Measurements from ENCODE around the gene NPL. TPM values are rescaled to one million over a fixed set of nuclear protein-coding genes. Genes with fewer than 3 reads are reported as not detected.

NPL gene
- total RNA-seq, 1 donor from 2014 or later = 4.3 TPM

DNA sequence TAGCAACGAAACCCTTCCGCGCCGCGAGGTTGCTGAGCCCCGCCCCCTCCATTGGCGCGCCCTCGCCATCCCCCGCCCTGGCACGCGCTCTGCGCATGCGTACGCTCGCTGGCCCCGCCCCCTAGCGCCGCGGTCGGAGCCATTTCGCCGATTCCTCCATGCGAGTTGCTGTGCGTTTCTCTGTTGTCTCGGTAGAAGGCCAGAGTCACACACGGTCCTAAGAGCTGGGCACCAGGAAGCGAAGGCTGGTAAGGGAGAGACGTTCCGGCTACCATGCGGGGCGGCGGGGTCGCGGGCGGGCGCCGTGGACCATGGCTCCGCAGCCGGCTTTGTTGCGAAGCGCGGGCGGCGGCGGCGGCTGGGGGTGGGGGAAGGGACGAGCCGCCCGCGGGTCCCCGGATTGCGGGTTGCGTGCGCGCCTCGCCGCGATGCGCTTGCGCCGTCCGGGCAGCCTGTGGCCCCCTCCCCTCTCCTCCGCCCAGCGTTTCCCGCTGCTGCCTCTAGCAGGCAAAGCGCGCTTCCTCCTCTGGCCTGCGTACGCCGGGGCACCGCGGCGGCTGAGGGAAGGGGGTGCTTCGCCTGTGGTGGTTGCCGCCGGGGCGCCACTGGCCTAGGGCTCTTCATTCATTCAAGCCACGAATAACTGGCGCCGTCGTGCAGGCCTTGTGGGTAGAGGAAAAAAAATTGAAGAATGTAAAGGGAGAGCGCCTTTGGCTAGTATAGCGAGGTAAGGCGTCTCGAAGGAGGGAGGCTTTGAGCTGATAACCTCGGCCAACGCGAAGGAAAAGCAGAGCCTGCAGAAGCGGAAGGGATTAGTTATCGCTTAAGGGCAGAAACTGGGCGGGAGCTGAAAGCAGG lies 49.9 kb downstream of the NPL start, which contains the start of gene DHX9:
TSS of gene DHX9 (plus strand) at position 139 of the 858 bp plus-strand sequence. CDS start 3,220 bp downstream, outside the sequence.
- TF ChIP-seq, protein P1, sequence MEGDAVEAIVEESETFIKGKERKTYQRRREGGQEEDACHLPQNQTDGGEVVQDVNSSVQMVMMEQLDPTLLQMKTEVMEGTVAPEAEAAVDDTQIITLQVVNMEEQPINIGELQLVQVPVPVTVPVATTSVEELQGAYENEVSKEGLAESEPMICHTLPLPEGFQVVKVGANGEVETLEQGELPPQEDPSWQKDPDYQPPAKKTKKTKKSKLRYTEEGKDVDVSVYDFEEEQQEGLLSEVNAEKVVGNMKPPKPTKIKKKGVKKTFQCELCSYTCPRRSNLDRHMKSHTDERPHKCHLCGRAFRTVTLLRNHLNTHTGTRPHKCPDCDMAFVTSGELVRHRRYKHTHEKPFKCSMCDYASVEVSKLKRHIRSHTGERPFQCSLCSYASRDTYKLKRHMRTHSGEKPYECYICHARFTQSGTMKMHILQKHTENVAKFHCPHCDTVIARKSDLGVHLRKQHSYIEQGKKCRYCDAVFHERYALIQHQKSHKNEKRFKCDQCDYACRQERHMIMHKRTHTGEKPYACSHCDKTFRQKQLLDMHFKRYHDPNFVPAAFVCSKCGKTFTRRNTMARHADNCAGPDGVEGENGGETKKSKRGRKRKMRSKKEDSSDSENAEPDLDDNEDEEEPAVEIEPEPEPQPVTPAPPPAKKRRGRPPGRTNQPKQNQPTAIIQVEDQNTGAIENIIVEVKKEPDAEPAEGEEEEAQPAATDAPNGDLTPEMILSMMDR (IDR thresholded peaks at IDR 0.05) = peak; percentile 55
- peaks cover 34% of the 10 kb centered on the region for H3K4me1 Mint-ChIP-seq (ENCODE audit: low read depth)

DNA sequence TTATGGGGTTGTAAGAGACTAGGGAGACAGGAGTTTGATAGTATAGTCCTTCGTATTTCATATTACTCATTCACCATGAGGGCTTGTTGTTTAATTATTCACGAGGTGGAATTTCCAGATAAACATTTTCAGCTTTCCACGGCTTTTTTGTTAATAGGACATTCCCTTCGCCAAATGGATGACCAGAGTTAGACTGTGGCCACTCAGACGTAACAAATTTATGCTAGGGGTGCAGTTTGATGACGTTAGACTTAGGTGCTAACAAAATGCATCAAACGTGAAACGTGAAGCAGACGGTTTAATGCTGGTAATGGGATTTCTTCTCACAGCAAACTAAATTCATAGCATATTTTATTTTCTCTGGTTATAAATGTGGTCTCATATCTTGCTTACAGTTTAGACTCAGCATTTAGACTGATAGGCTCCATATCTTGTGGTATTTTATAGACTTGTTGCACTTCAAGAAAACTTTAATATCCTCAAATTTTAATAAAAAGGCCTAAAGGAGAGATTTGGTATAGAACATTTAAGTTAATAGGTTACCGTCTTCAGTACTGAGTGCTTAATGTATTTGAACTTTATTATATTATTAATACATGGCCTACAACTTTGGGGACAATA lies 51.9 kb downstream of the NPL start:
- Mint-ChIP-seq H3K9me3 (ENCODE audit: low read depth) (no peaks in the 10 kb centered on the region), H3K27ac (ENCODE audit: unreplicated experiment) (peak overlapping the region; percentile 99), H3K27me3 (ENCODE audit: low read depth) (no peaks in the 10 kb centered on the region), H3K4me3 (ENCODE audit: unreplicated experiment) (peak overlapping the region; percentile 99), H3K4me1 (ENCODE audit: low read depth) (peaks cover 38% of the 10 kb centered on the region), H3K36me3 (ENCODE audit: low read depth) (peaks cover 6% of the 10 kb centered on the region)
- TF ChIP-seq, protein P1 (IDR thresholded peaks at IDR 0.05) = no peak
- DNase-seq (ENCODE audit: low spot score) = no peak

More for the DNA sequence above, 49.9 kb downstream of the NPL start, which contains the start of gene DHX9:
- Mint-ChIP-seq H3K27me3 (ENCODE audit: low read depth) (no peaks in the 10 kb centered on the region), H3K27ac (ENCODE audit: unreplicated experiment) (peak within 1 kb of the TSS; percentile 99), H3K4me3 (ENCODE audit: unreplicated experiment) (peak within 1 kb of the TSS; percentile 99), H3K36me3 (ENCODE audit: low read depth) (peaks cover 5% of the 10 kb centered on the region), H3K9me3 (ENCODE audit: low read depth) (no peaks in the 10 kb centered on the region)
- DNase-seq (ENCODE audit: low spot score) = peak; percentile 94

DNA sequence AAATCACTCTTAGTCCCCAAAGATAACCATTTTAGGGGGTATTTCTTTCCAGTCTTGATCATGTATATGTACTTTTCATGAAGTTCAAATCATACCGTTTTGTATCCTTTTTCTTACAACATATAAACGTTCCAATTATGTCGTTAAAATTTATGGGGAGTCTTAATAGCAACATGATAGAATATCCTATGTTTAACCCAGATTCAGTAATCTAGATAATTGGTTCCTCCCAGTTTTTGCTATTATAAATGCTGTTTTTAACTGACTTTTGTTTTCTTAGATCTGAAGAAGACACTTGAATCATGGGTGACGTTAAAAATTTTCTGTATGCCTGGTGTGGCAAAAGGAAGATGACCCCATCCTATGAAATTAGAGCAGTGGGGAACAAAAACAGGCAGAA lies 52.7 kb downstream of the NPL start:
- peaks cover 38% of the 10 kb centered on the region for H3K4me1 Mint-ChIP-seq (ENCODE audit: low read depth)
- no peak overlapping the region for H3K4me3 Mint-ChIP-seq (ENCODE audit: unreplicated experiment)
- no peaks in the 10 kb centered on the region for H3K27me3 Mint-ChIP-seq (ENCODE audit: low read depth)
- H3K36me3 Mint-ChIP-seq (ENCODE audit: low read depth) = peaks cover 10% of the 10 kb centered on the region
- TF ChIP-seq, protein P1 (IDR thresholded peaks at IDR 0.05) = no peak
- H3K27ac Mint-ChIP-seq (ENCODE audit: unreplicated experiment) = peak overlapping the region; percentile 99
- DNase-seq (ENCODE audit: low spot score) = no peak
- H3K9me3 Mint-ChIP-seq (ENCODE audit: low read depth) = no peaks in the 10 kb centered on the region

DNA sequence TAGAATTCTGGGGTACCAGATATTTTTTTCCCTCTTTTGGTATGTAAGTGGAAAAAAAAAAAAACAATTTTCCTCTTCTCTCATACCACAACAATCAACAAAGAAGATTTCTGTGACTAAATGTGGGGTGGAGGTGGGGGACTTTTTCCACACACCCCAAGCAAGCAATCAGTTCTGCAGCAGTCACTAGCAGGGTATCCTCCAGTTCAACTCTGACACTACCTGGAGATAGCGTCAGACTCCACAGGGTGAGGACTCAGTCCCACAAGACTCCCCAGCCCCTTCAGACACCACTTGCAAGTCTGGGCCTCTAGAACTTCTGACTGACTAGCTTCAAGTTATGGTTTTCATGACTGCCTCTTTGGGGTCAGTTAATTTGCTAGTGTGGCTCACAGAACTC lies 55.8 kb downstream of the NPL start:
- no peak overlapping the region for H3K4me3 Mint-ChIP-seq (ENCODE audit: unreplicated experiment)

DNA sequence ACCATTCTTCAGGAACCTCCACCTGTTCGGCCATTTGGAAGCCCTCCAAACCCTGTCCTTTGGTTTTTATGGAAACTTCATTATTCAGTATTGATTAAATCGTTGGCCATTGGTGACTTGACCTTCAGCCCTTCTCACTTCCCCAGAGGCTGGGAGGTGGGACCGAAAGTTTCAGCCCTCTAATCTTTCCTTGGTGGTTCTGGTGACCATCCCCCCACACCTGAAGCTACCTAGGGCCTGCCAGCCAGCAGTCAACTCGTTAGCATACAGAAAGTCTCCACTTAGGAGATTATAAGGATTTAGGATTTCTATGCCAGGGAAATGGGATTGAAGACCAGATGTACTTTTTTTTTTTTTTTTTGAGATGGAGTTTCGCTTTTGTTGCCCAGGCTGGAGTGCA lies 56.3 kb downstream of the NPL start:
- TF ChIP-seq, protein P1 (IDR thresholded peaks at IDR 0.05) = no peak
- Mint-ChIP-seq H3K27me3 (ENCODE audit: low read depth) (no peaks in the 10 kb centered on the region), H3K4me3 (ENCODE audit: unreplicated experiment) (no peak overlapping the region), H3K27ac (ENCODE audit: unreplicated experiment) (no peak overlapping the region), H3K36me3 (ENCODE audit: low read depth) (peaks cover 21% of the 10 kb centered on the region), H3K4me1 (ENCODE audit: low read depth) (peaks cover 29% of the 10 kb centered on the region), H3K9me3 (ENCODE audit: low read depth) (no peaks in the 10 kb centered on the region)
- DNase-seq (ENCODE audit: low spot score) = no peak

More for the DNA sequence above, 55.8 kb downstream of the NPL start:
- H3K27ac Mint-ChIP-seq (ENCODE audit: unreplicated experiment) = no peak overlapping the region
- no peak for DNase-seq (ENCODE audit: low spot score)
- peaks cover 20% of the 10 kb centered on the region for H3K36me3 Mint-ChIP-seq (ENCODE audit: low read depth)
- H3K27me3 Mint-ChIP-seq (ENCODE audit: low read depth) = no peaks in the 10 kb centered on the region
- TF ChIP-seq, protein P1 (IDR thresholded peaks at IDR 0.05) = no peak
- no peaks in the 10 kb centered on the region for H3K9me3 Mint-ChIP-seq (ENCODE audit: low read depth)
- H3K4me1 Mint-ChIP-seq (ENCODE audit: low read depth) = peaks cover 34% of the 10 kb centered on the region
